T-cell (primary cell): Measurements from ENCODE around the gene NRL. TPM values are rescaled to one million over a fixed set of nuclear protein-coding genes. Genes with fewer than 3 reads are reported as not detected.
A peak's percentile ranks its signal among the peaks of the same experiment; 100 is the strongest.

Source experiments
- ATAC-seq, 4 experiments: fragments of 200-7000 bp in 3 of 4; fragments of 150-1000 bp in 1 of 4; cut with Tn5 transposase; replicated peaks in 1 of 4; 1 replicate in 3 of 4; 2 replicates in 1 of 4; pipeline ENCODE4 v1.10.0; 2021; ENCODE audit warnings: moderate library complexity in 3 of 4, mild to moderate bottlenecking in 2 of 4, moderate number of reproducible peaks in 1 of 4
- CTCF ChIA-PET, 2 donors: fragments of 300-600 bp; sonication (Branson Sonifier 250); formaldehyde crosslinking; loops; one replicate each; lab custom pipeline; 2022; ENCODE audit warnings: antibody characterized with exemption in 2 of 2; lab: Charles Lee
- POLR2A ChIA-PET, 2 donors: fragments of 300-600 bp; sonication (Branson Sonifier 250); formaldehyde crosslinking; loops; one replicate each; lab custom pipeline; 2022; ENCODE audit warnings: antibody characterized with exemption in 2 of 2; lab: Charles Lee
- DNase-seq, 35 experiments: peaks; one replicate each; pipeline versions ENCODE4 v3.0.0 to v3.0.0-alpha.2; 2013 to 2023
- H3K27ac ChIP-seq: one replicate; pipeline ENCODE4 v1.5.1; 2013; ENCODE audit warnings: low read length
- H3K27me3 ChIP-seq, 2 experiments: replicated peaks in 1 of 2; 1 replicate in 1 of 2; 2 replicates in 1 of 2; pipeline versions ENCODE4 v1.6.1 to v1.7.0; 2013; ENCODE audit warnings: low read length in 1 of 2, mixed read lengths in 1 of 2; ENCODE audit not compliant: control insufficient read depth in 2 of 2, insufficient read depth in 2 of 2; ENCODE audit errors: extremely low read depth in 1 of 2
- H3K36me3 ChIP-seq, 2 donors: 1 replicate in 1 of 2; 2 replicates in 1 of 2; pipeline versions ENCODE4 v1.6.1 to v1.7.0; 2013; ENCODE audit warnings: low read length in 1 of 2; ENCODE audit not compliant: control insufficient read depth in 2 of 2, insufficient read depth in 1 of 2; ENCODE audit errors: extremely low read depth in 1 of 2
- H3K4me1 ChIP-seq, 2 experiments: 1 replicate in 1 of 2; 2 replicates in 1 of 2; pipeline versions ENCODE4 v1.6.1 to v1.7.0; 2013; ENCODE audit warnings: low read length in 2 of 2, mixed read lengths in 1 of 2; ENCODE audit not compliant: insufficient read depth in 2 of 2, control insufficient read depth in 1 of 2; ENCODE audit errors: extremely low read depth in 1 of 2
- H3K4me3 ChIP-seq, 2 donors: 1 replicate in 1 of 2; 2 replicates in 1 of 2; pipeline versions ENCODE4 v1.5.1 to v1.7.0; 2013; ENCODE audit warnings: mild to moderate bottlenecking in 2 of 2, low read length in 1 of 2, moderate library complexity in 1 of 2; ENCODE audit not compliant: control insufficient read depth in 1 of 2; ENCODE audit errors: extremely low read depth in 1 of 2
- H3K9me3 ChIP-seq: 2 replicates; pipeline ENCODE4 v1.7.0; 2013
- H3K27ac Mint-ChIP-seq, 2 donors: one replicate each; pipeline ENCODE4 v1.8.0; 2020 to 2021; ENCODE audit warnings: mild to moderate bottlenecking in 2 of 2, mixed read lengths in 2 of 2
- H3K27me3 Mint-ChIP-seq, 2 donors: one replicate each; pipeline ENCODE4 v1.8.0; 2021 to 2022; ENCODE audit warnings: mixed read lengths in 2 of 2
- H3K36me3 Mint-ChIP-seq: one replicate; pipeline ENCODE4 v1.8.0; 2021; ENCODE audit warnings: mixed read lengths
- H3K4me1 Mint-ChIP-seq, 3 donors: one replicate each; pipeline ENCODE4 v1.8.0; 2020 to 2022; ENCODE audit warnings: mixed read lengths in 3 of 3, mild to moderate bottlenecking in 1 of 3
- H3K4me3 Mint-ChIP-seq, 3 donors: one replicate each; pipeline ENCODE4 v1.8.0; 2020 to 2022; ENCODE audit warnings: mild to moderate bottlenecking in 3 of 3, mixed read lengths in 3 of 3, moderate library complexity in 3 of 3
- H3K9me3 Mint-ChIP-seq, 3 donors: one replicate each; pipeline ENCODE4 v1.8.0; 2020 to 2022; ENCODE audit warnings: mixed read lengths in 3 of 3
- WGBS: methylation state at CpG from one replicate; pipeline ENCODE4 v1.1.5; 2013; ENCODE audit warnings: missing lambda C conversion rate; ENCODE audit not compliant: insufficient coverage; 5-methylcytosine and 5-hydroxymethylcytosine counted together
- total RNA-seq, 35 experiments: library from RNA in 6 of 35; stranded (reverse) in 6 of 35; fragments of 120-200 nt in 1 of 35; gene quantifications; one replicate each; pipeline versions ENCODE4 v1.2.1 to v1.2.4 and lab custom pipeline; 2013 to 2026

The NRL gene
- 1 to 10 TPM; 1.9 to 3.7 (median 3.4) TPM for total RNA-seq
- total RNA-seq (2013) = 3.0 TPM
- total RNA-seq (lab: John Stamatoyannopoulos, UW) = 1.4 to 8.2 (median 3.8) reads per million in 29 experiments

- DNase-seq (peak; percentile 97 to 100 (median 99)), ATAC-seq (peak; percentile 85 to 88 (median 87))
- Mint-ChIP-seq H3K9me3 (no peaks in the 10 kb centered on the region), H3K4me3 (peak within 1 kb of the TSS; percentile 90 to 94 (median 93)), H3K27ac (peak within 1 kb of the TSS; percentile 98), H3K4me1 (peaks cover 30 to 42% (median 32%) of the 10 kb centered on the region in 3 donors), H3K36me3 (peaks cover 38% of the 10 kb centered on the region), H3K27me3 (no peaks in the 10 kb centered on the region)
- no peaks in the 10 kb centered on the region for H3K9me3 ChIP-seq
- H3K4me3 ChIP-seq = peak within 1 kb of the TSS; percentile 94 to 99
- H3K36me3 ChIP-seq = peaks cover 0 to 35% of the 10 kb centered on the region in 2 donors
- WGBS = 0% methylated on average over 32 of the region's 65 CpGs
- H3K4me1 ChIP-seq = peaks cover 12 to 31% of the 10 kb centered on the region in 2 experiments
- H3K27ac ChIP-seq = peak within 1 kb of the TSS; percentile 99
- ChIA-PET POLR2A (interaction anchor here (0.6 to 2.4 kb wide), 19 partner anchors 9 to 1277 kb away, joined by 3 to 23 read pairs (median 5); partner anchors contain the start of genes IPO4 (in 2 of the 2), PSME2 (in 2 of the 2), RNF31 (in 2 of the 2) and EMC9 (in 1 of the 2)), CTCF (interaction anchor here (0.6 to 2.6 kb wide), 21 partner anchors 9 to 645 kb away, joined by 3 to 24 read pairs (median 5); partner anchors contain the start of genes IRF9 (in 2 of the 2), DHRS4 (in 1 of the 2), EMC9 (in 1 of the 2) and FITM1 (in 1 of the 2))
- H3K27me3 ChIP-seq = no peaks in the 10 kb centered on the region
Measured at GRCh38 chr14:24114532-24115421, at the start of gene NRL, which contains the start of gene DCAF11. TSS of gene NRL (minus strand) at chr14:24114949. CDS start at chr14:24082848, 32,101 bp downstream. TSS of gene DCAF11 (plus strand) at chr14:24114777. CDS start at chr14:24115595, 818 bp downstream.

GRCh38 chr14:24162093-24162492, 47.3 kb upstream of the NRL start:
- DNase-seq (no peak), ATAC-seq (no peak)
- CTCF ChIA-PET = interaction anchor here (0.6 to 2.0 kb wide), 7 partner anchors 9 to 72 kb away, joined by 4 to 30 read pairs (median 5); partner anchors contain the start of genes DCAF11 (in 1 of the 2), NRL (in 1 of the 2), PSME1 (in 1 of the 2) and PSME2 (in 1 of the 2)
- Histone ChIP-seq H3K4me1 (peaks cover 8 to 62% of the 10 kb centered on the region in 2 experiments), H3K27me3 (no peaks in the 10 kb centered on the region), H3K36me3 (peaks cover 31 to 67% of the 10 kb centered on the region in 2 donors), H3K27ac (peak overlapping the region; percentile 89), H3K4me3 (peak overlapping the region; percentile 86 to 98), H3K9me3 (no peaks in the 10 kb centered on the region)
- peaks cover 54 to 61% (median 58%) of the 10 kb centered on the region in 3 donors for H3K4me1 Mint-ChIP-seq
- H3K9me3 Mint-ChIP-seq = no peaks in the 10 kb centered on the region
- peak overlapping the region; percentile 92 to 94 (median 92) for H3K4me3 Mint-ChIP-seq
- no peaks in the 10 kb centered on the region for H3K27me3 Mint-ChIP-seq
- 20% methylated on average over 5 of the region's 8 CpGs for WGBS
- H3K27ac Mint-ChIP-seq = peak overlapping the region; percentile 98 to 99
- POLR2A ChIA-PET = interaction anchor here in 1 of 2 donors (0.6 to 1.6 kb wide), 3 partner anchors 14 to 80 kb away, joined by 3 to 9 read pairs (median 4); partner anchors contain the start of genes DCAF11, NRL and TINF2
- H3K36me3 Mint-ChIP-seq = peaks cover 56% of the 10 kb centered on the region

GRCh38 chr14:24160850-24161804, 46.4 kb upstream of the NRL start, which contains the start of gene IRF9:
TSS of gene IRF9 (plus strand) at chr14:24161265. CDS start at chr14:24162145, 880 bp downstream.
- Histone ChIP-seq H3K9me3 (no peaks in the 10 kb centered on the region), H3K27me3 (no peaks in the 10 kb centered on the region), H3K4me1 (peaks cover 8 to 61% of the 10 kb centered on the region in 2 experiments), H3K27ac (peak within 1 kb of the TSS; percentile 89), H3K4me3 (peak within 1 kb of the TSS; percentile 86 to 98), H3K36me3 (peaks cover 30 to 66% of the 10 kb centered on the region in 2 donors)
- ChIA-PET POLR2A (interaction anchor here (0.6 to 1.6 kb wide), 13 partner anchors 10 to 81 kb away, joined by 3 to 9 read pairs (median 3); partner anchors contain the start of genes DCAF11 (in 1 of the 2), EMC9 (in 1 of the 2), IPO4 (in 1 of the 2) and NRL (in 1 of the 2)), CTCF (interaction anchor here (0.6 to 2.0 kb wide), 22 partner anchors 9 to 149 kb away, joined by 3 to 30 read pairs (median 4); partner anchors contain the start of genes DCAF11 (in 2 of the 2), NRL (in 2 of the 2), RNF31 (in 2 of the 2) and EMC9 (in 1 of the 2))
- 0% methylated on average over 9 of the region's 12 CpGs for WGBS
- peak within 1 kb of the TSS; percentile 98 to 99 for H3K27ac Mint-ChIP-seq
- peaks cover 54% of the 10 kb centered on the region for H3K36me3 Mint-ChIP-seq
- H3K9me3 Mint-ChIP-seq = no peaks in the 10 kb centered on the region
- ATAC-seq = peak; percentile 89 to 90 (median 90)
- DNase-seq = peak; percentile 90 to 99 (median 96)
- H3K4me1 Mint-ChIP-seq = peaks cover 54 to 58% (median 55%) of the 10 kb centered on the region in 3 donors
- H3K27me3 Mint-ChIP-seq = no peaks in the 10 kb centered on the region
- H3K4me3 Mint-ChIP-seq = peak within 1 kb of the TSS; percentile 92 to 94 (median 92)

GRCh38 chr14:24160499-24160849, 45.7 kb upstream of the NRL start:
- Histone ChIP-seq H3K27ac (peak overlapping the region; percentile 89), H3K4me1 (peaks cover 8 to 54% of the 10 kb centered on the region in 2 experiments), H3K27me3 (no peaks in the 10 kb centered on the region), H3K36me3 (peaks cover 32 to 66% of the 10 kb centered on the region in 2 donors), H3K9me3 (no peaks in the 10 kb centered on the region), H3K4me3 (no peak overlapping the region)
- Mint-ChIP-seq H3K36me3 (peaks cover 53% of the 10 kb centered on the region), H3K9me3 (no peaks in the 10 kb centered on the region), H3K4me3 (peak overlapping the region in 2 of 3 donors; percentile 37 to 92), H3K4me1 (peaks cover 48 to 52% (median 51%) of the 10 kb centered on the region in 3 donors), H3K27me3 (no peaks in the 10 kb centered on the region), H3K27ac (peak overlapping the region; percentile 98 to 99)
- WGBS = 100% methylated on average over 4 of the region's 4 CpGs
- ChIA-PET CTCF (interaction anchor here (0.9 to 2.0 kb wide), 15 partner anchors 9 to 80 kb away, joined by 3 to 30 read pairs (median 5); partner anchors contain the start of genes DCAF11 (in 2 of the 2), NRL (in 2 of the 2), RNF31 (in 2 of the 2) and EMC9 (in 1 of the 2)), POLR2A (interaction anchor here (0.6 to 1.6 kb wide), 8 partner anchors 11 to 52 kb away, joined by 3 to 9 read pairs (median 4); partner anchors contain the start of genes DCAF11 (in 1 of the 2), EMC9 (in 1 of the 2), NRL (in 1 of the 2) and PSME1 (in 1 of the 2))
- DNase-seq (no peak), ATAC-seq (peak in 1 of 4 experiments; percentile 0)
